Measurements from ENCODE around the gene OPN1LW. TPM values are rescaled to one million over a fixed set of nuclear protein-coding genes. Genes with fewer than 3 reads are reported as not detected.
"Not testable (repeated sequence)": the region's sequence is repeated elsewhere in the genome, so short reads cannot be mapped to it uniquely, and the experiment has no call there.

OPN1LW gene
- total RNA-seq, 1 donor from 2014 or later, result not detected

DNA sequence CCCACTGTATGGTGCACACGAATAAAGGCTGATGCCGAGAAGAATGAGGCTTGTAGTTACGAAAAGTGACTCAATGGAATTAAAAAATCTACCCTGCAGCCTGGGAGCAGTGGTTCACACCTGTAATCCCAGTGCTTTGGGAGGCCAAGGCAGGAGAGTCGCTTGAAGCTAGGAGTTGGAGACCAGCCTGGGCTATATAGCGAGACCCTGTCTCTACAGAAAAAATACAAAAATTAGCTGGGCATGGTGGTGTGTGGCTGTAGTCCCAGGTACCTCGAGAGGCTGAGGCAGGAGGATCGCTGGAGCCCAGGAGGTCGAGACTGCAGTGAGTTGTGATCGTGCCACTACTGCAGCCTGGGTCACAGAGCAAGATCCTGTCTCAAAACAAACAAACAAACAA lies 11.7 kb upstream of the OPN1LW start:
- no peak for DNase-seq (ENCODE audit: low read depth)

DNA sequence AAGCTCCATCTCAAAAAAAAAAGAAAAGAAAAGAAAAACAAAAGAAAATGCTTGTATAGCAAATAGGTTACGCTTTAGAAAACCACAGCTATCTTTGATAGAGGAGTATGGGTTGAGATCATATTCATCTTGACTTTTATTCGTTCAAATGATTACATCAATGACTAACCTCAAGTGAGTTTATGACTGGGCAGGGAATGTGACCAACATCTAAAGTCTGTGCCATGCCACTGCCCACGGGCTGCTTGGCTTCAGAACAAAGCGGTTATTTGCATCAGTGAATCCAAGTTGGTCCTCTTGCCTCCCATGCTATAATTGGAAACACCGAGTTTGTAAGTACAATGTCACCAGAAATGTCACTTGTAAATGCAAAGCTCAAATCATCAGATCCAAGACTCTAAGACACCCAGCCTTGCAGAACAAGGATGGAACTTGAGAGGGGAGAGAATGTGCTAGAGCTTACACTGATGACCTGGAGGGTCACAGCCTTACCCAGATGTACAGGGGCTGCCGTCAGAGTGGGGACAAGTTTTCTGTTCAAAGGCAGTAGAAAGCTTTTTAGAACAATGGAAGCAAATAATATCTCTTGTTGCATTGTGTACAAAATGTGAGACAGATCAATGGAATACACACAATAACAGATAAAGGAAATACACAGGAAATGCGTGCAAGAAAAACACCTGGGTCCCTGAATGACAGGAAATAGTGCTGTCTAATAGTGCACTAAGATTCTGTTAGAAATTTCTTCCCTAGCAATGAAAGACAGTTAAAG lies 8.4 kb upstream of the OPN1LW start:
- DNase-seq (ENCODE audit: low read depth), result peak; percentile 42

- peak; percentile 6 for DNase-seq (ENCODE audit: low read depth)
Observed at GRCh38 chrX:154136627-154137161, 7.3 kb upstream of the OPN1LW start.

DNA sequence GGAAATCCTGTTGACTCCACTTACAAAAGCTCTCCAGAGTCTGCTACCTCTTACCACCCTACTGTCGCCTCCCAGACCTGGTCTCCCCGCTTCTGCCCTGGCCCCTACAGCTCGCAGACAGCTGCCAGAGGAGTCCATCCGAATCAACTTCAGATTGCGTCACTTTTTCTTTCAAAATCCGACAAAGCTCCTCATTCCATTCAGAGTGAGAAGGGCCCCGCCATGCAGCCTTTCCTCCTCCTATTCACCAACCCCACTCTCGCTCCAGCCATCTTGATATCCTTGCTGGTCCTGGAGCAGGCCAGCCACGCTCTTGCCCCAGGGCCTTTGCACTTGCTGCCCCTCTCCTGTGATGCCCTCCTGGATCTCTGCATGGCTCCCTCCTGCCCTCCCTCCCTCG lies 5.2 kb upstream of the OPN1LW start:
- no peak for DNase-seq (ENCODE audit: low read depth)

DNA sequence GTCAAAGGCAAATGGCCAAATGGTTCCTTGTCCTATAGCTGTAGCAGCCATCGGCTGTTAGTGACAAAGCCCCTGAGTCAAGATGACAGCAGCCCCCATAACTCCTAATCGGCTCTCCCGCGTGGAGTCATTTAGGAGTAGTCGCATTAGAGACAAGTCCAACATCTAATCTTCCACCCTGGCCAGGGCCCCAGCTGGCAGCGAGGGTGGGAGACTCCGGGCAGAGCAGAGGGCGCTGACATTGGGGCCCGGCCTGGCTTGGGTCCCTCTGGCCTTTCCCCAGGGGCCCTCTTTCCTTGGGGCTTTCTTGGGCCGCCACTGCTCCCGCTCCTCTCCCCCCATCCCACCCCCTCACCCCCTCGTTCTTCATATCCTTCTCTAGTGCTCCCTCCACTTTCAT lies 3.8 kb upstream of the OPN1LW start:
- no peak for DNase-seq (ENCODE audit: low read depth)

- no peak for DNase-seq (ENCODE audit: low read depth)
Observed at GRCh38 chrX:154140742-154141141, 3.3 kb upstream of the OPN1LW start.

DNA sequence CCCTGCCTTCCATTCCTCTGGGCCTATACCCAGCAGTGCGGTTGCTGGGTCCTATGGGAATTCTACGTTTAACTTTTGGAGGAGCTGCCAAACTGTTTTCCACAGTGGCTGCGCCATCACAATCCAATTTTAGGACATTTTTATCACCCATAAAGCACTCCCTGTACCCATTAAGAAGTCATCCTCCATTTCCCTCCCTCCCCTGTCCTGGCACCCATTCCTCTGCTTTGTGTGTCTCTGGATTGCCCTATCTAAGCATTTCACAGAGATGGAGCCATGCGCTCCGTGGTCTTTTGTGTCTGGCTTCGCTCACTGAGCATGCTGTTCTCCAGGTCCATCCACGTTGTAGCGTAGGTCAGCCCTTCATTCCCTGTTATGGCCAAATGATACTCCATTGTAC lies 1.7 kb upstream of the OPN1LW start:
- no peak for DNase-seq (ENCODE audit: low read depth)

GRCh38 chrX:154142950-154143745 lies 895 bp upstream of the OPN1LW start:
- DNase-seq (ENCODE audit: low read depth), result no peak

DNA sequence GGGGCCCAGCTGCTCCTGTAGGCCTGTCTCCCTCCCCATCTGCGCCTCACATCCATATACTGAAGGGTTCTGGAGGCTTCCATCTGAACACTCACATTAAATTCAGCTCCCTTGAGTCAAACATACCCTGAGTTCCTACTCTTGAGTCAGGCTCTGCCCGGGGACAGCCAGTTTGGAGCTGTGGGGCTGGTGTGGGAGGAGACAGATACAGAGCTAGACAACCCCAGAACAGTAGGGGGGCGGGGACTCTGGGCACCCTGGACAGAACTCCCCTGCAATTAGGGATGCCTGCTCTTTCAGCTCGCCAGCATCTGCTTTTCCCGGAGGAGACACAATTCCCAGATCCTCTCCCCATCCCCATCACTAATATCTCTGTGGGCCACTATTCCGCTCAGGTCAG lies 7.0 kb downstream of the OPN1LW start:
- not testable (repeated sequence) for DNase-seq (ENCODE audit: low read depth)

DNA sequence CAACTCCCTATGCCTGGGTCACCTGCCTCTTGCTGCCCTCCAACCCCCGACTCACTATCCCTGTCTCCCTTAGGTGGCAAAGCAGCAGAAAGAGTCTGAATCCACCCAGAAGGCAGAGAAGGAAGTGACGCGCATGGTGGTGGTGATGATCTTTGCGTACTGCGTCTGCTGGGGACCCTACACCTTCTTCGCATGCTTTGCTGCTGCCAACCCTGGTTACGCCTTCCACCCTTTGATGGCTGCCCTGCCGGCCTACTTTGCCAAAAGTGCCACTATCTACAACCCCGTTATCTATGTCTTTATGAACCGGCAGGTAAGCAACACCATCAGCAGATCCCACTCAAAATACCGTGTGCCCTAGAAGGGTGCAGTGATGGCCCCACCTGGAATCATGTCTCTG lies 12.2 kb downstream of the OPN1LW start:
- DNase-seq (ENCODE audit: low read depth), result not testable (repeated sequence)

GRCh38 chrX:154157207-154157606 lies 13.2 kb downstream of the OPN1LW start:
- DNase-seq (ENCODE audit: low read depth), result not testable (repeated sequence)

DNA sequence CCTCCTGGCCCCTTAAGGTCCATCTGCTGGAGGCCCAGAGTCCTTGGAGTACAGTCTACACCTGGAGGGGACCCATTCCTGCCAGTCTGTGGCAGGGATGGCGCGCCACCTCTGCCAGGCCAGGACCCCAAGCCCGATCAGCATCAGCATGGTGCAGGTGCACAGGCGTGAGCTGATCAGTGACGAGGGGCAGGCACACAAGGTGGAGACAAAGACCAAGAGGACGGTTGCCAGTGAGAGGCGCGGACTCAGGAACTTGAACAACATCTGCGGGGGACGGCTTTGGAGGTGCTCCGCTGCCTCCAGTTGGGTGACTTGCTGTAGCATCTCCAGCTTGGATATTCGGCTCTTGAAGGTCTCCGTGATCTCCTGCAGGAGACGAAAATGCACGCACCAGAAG lies 15.3 kb downstream of the OPN1LW start:
- DNase-seq (ENCODE audit: low read depth), result not testable (repeated sequence)

GRCh38 chrX:154164902-154165301 lies 20.9 kb downstream of the OPN1LW start:
- not testable (repeated sequence) for DNase-seq (ENCODE audit: low read depth)

GRCh38 chrX:154168384-154168783 lies 24.3 kb downstream of the OPN1LW start:
- not testable (repeated sequence) for DNase-seq (ENCODE audit: low read depth)

GRCh38 chrX:154172535-154172943 lies 28.5 kb downstream of the OPN1LW start:
- not testable (repeated sequence) for DNase-seq (ENCODE audit: low read depth)

DNA sequence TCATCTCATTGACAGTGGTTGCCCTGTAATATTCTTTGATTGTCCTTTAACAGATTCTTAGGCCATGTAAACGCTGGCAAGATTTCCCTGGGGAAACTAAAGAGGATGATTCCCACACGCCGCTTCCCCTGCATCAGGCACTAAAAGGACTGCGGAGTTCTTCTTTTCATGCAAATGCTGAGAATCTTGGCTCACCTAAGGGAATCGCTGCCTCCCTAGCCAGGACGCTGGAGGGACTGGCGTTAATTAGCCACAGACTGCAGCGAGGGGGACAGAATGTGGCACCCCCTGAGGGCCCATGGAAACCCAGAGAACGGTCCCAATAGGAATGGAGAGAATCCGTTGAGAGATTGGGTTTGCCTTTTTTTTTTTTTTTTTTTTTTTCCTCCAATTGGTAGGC lies 30.3 kb downstream of the OPN1LW start:
- not testable (repeated sequence) for DNase-seq (ENCODE audit: low read depth)

DNA sequence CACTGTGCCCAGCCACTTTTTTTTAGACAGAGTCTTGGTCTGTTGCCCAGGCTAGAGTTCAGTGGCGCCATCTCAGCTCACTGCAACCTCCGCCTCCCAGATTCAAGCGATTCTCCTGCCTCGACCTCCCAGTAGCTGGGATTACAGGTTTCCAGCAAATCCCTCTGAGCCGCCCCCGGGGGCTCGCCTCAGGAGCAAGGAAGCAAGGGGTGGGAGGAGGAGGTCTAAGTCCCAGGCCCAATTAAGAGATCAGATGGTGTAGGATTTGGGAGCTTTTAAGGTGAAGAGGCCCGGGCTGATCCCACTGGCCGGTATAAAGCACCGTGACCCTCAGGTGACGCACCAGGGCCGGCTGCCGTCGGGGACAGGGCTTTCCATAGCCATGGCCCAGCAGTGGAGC lies 38.3 kb downstream of the OPN1LW start, which contains the start of gene OPN1MW:
Gene OPN1MW (plus strand): TSS at position 301 of the 400 bp plus-strand sequence. CDS start 82 bp downstream, at position 383.
- DNase-seq (ENCODE audit: low read depth), result not testable (repeated sequence)

DNA sequence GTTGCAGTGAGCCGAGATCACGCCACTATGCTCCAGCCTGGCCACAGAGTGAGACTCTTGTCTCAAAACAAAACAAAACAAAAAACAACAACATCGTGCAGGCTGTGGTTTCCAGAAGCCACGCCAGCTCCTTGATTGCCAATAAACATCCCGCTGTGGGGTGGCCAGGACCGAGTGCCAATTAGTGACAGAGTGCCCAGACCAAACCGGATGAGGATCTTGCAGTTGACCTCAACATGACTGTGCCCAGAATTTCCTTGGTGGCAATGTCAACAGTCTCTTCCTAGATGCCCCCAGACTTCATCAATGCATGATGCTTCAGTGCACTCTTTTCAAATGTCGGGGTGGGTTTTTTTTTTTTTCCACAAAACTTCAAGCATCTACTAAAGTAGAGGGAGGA lies 39.8 kb downstream of the OPN1LW start:
- DNase-seq (ENCODE audit: low read depth), result not testable (repeated sequence)

DNA sequence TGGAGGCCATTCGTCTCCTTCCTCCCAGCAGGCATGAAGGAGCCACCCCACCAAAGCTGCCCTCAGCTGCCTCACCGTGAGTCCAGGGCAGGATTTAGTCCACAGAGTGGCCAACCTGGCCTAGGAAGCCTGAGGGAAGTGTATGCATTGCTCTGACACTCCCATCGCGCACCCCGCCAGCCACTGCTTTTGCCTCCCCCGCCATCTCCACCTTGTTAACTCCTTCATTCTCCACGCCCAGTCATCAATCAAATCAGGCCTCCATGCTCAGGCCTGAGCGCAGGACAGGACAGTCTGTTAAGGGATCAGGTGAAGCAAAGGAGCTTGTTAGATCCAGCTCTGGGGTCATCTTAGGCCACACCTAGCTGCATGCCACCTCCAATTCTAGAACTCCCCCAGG lies 48.8 kb downstream of the OPN1LW start:
- DNase-seq (ENCODE audit: low read depth), result not testable (repeated sequence)

- not testable (repeated sequence) for DNase-seq (ENCODE audit: low read depth)
Observed at GRCh38 chrX:154194316-154194715, 50.3 kb downstream of the OPN1LW start.

DNA sequence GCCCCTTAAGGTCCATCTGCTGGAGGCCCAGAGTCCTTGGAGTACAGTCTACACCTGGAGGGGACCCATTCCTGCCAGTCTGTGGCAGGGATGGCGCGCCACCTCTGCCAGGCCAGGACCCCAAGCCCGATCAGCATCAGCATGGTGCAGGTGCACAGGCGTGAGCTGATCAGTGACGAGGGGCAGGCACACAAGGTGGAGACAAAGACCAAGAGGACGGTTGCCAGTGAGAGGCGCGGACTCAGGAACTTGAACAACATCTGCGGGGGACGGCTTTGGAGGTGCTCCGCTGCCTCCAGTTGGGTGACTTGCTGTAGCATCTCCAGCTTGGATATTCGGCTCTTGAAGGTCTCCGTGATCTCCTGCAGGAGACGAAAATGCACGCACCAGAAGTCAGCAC lies 52.4 kb downstream of the OPN1LW start:
- DNase-seq (ENCODE audit: low read depth), result not testable (repeated sequence)
